Fibroblast of skin of left biceps (primary cell): Measurements from ENCODE around the gene PCNX2.
A peak's percentile ranks its signal among the peaks of the same experiment; 100 is the strongest.

Experiments
- DNase-seq, 2 experiments: peaks; one replicate each; pipeline ENCODE4 v3.0.0-alpha.2; 2013; ENCODE audit warnings: low read depth in 2 of 2

PCNX2 gene

GRCh38 chr1:233261695-233262094, 33.8 kb downstream of the PCNX2 start:
- DNase-seq: no peak

GRCh38 chr1:233261206-233261605, 34.3 kb downstream of the PCNX2 start:
- no peak for DNase-seq

- DNase-seq: no peak
Observed at GRCh38 chr1:233257786-233258185, 37.7 kb downstream of the PCNX2 start.

- DNase-seq: no peak
Observed at GRCh38 chr1:233256789-233257188, 38.7 kb downstream of the PCNX2 start.

GRCh38 chr1:233256191-233256590, 39.3 kb downstream of the PCNX2 start:
- DNase-seq: no peak

- DNase-seq: no peak
Observed at GRCh38 chr1:233255145-233255544, 40.4 kb downstream of the PCNX2 start.

- DNase-seq: peak in 1 of 2 experiments; percentile 44
Observed at GRCh38 chr1:233253832-233254331, 41.6 kb downstream of the PCNX2 start.

GRCh38 chr1:233253231-233253831, 42.2 kb downstream of the PCNX2 start:
- DNase-seq: no peak

- DNase-seq: no peak
Observed at GRCh38 chr1:233252441-233252840, 43.1 kb downstream of the PCNX2 start.

GRCh38 chr1:233251201-233251720, 44.3 kb downstream of the PCNX2 start:
- no peak for DNase-seq

GRCh38 chr1:233248014-233248413, 47.5 kb downstream of the PCNX2 start:
- DNase-seq: no peak

GRCh38 chr1:233246965-233247364, 48.6 kb downstream of the PCNX2 start:
- no peak for DNase-seq

- DNase-seq: no peak
Observed at GRCh38 chr1:233245191-233245765, 50.2 kb downstream of the PCNX2 start.

- DNase-seq: no peak
Observed at GRCh38 chr1:233244183-233244582, 51.3 kb downstream of the PCNX2 start.

- DNase-seq: no peak
Observed at GRCh38 chr1:233242827-233243483, 52.6 kb downstream of the PCNX2 start.

- DNase-seq: no peak
Observed at GRCh38 chr1:233241759-233242158, 53.8 kb downstream of the PCNX2 start.

- no peak for DNase-seq
Observed at GRCh38 chr1:233240829-233241682, 54.5 kb downstream of the PCNX2 start.

GRCh38 chr1:233240371-233240770, 55.2 kb downstream of the PCNX2 start:
- peak; percentile 53 to 58 for DNase-seq

GRCh38 chr1:233238884-233239431, 56.6 kb downstream of the PCNX2 start:
- DNase-seq: no peak

- no peak for DNase-seq
Observed at GRCh38 chr1:233237647-233238046, 57.9 kb downstream of the PCNX2 start.

- DNase-seq: no peak
Observed at GRCh38 chr1:233233508-233234040, 62.0 kb downstream of the PCNX2 start.
